ENCODE data around the gene AAGAB.
A peak's percentile ranks its signal among the peaks of the same experiment; 100 is the strongest.
"Not testable (repeated sequence)": the region's sequence is repeated elsewhere in the genome, so short reads cannot be mapped to it uniquely, and the experiment has no call there.

Gene AAGAB

GRCh38 chr15:67253101-67253500 lies 1.4 kb downstream of the AAGAB start:
- no peak for DNase-seq

GRCh38 chr15:67251318-67251717 lies 3.1 kb downstream of the AAGAB start:
- no peak for DNase-seq

GRCh38 chr15:67249830-67250229 lies 4.6 kb downstream of the AAGAB start:
- DNase-seq: no peak

GRCh38 chr15:67248011-67248505 lies 6.4 kb downstream of the AAGAB start:
- no peak for DNase-seq

GRCh38 chr15:67246606-67247005 lies 7.9 kb downstream of the AAGAB start:
- not testable (repeated sequence) for DNase-seq

GRCh38 chr15:67244971-67245478 lies 9.4 kb downstream of the AAGAB start:
- no peak for DNase-seq

GRCh38 chr15:67242708-67243111 lies 11.8 kb downstream of the AAGAB start:
- DNase-seq: no peak

GRCh38 chr15:67241132-67241855 lies 13.2 kb downstream of the AAGAB start:
- no peak for DNase-seq

- peak; percentile 57 to 84 for DNase-seq
Observed at GRCh38 chr15:67240235-67241131, 14.0 kb downstream of the AAGAB start.

- DNase-seq: no peak
Observed at GRCh38 chr15:67232591-67232990, 21.9 kb downstream of the AAGAB start.

GRCh38 chr15:67230504-67230903 lies 24.0 kb downstream of the AAGAB start:
- no peak for DNase-seq

GRCh38 chr15:67228286-67228685 lies 26.2 kb downstream of the AAGAB start:
- no peak for DNase-seq

- no peak for DNase-seq
Observed at GRCh38 chr15:67227846-67228245, 26.6 kb downstream of the AAGAB start.

GRCh38 chr15:67227431-67227830 lies 27.0 kb downstream of the AAGAB start:
- DNase-seq: no peak

GRCh38 chr15:67225336-67225735 lies 29.1 kb downstream of the AAGAB start:
- no peak for DNase-seq

- no peak for DNase-seq
Observed at GRCh38 chr15:67224889-67225288, 29.6 kb downstream of the AAGAB start.

GRCh38 chr15:67219288-67219687 lies 35.2 kb downstream of the AAGAB start:
- DNase-seq: no peak

- no peak for DNase-seq
Observed at GRCh38 chr15:67218428-67218827, 36.0 kb downstream of the AAGAB start.

- DNase-seq: no peak
Observed at GRCh38 chr15:67216859-67217258, 37.6 kb downstream of the AAGAB start.

GRCh38 chr15:67215102-67215501 lies 39.4 kb downstream of the AAGAB start:
- no peak for DNase-seq

GRCh38 chr15:67212684-67213367 lies 41.6 kb downstream of the AAGAB start:
- no peak for DNase-seq

GRCh38 chr15:67210555-67211168 lies 43.8 kb downstream of the AAGAB start:
- DNase-seq: no peak

GRCh38 chr15:67208396-67208795 lies 46.1 kb downstream of the AAGAB start:
- no peak for DNase-seq

Measured in NCI-H2081 (cell line).